Vagina (tissue), 2 donors: ENCODE measurements around the gene SYS1.

Source experiments
- CTCF ChIP-seq, 3 experiments: fragments of 450-650 bp in 2 of 3; fragments of 200-600 bp in 1 of 3; sonication (generic) in 1 of 3; IDR thresholded peaks; one replicate each; pipeline ENCODE4 v1.5.1; 2017 to 2019; ENCODE audit warnings: antibody characterized with exemption in 3 of 3, mild to moderate bottlenecking in 2 of 3, moderate library complexity in 2 of 3
- POLR2A ChIP-seq, 2 donors: fragments of 450-650 bp; IDR thresholded peaks; one replicate each; pipeline ENCODE4 v1.6.1; 2017; ENCODE audit warnings: antibody characterized with exemption in 2 of 2, mild to moderate bottlenecking in 2 of 2, moderate library complexity in 2 of 2

- TF ChIP-seq CTCF (IDR thresholded peaks at IDR 0.05) = no peak
- no peak for TF ChIP-seq POLR2A (IDR thresholded peaks at IDR 0.05)
These were observed 23.9 kb upstream of the SYS1 start for GRCh38 chr20:45339084-45339483.
